ENCODE results near the gene TRAPPC11. TPM values are rescaled to one million over a fixed set of nuclear protein-coding genes. Genes with fewer than 3 reads are reported as not detected.

The TRAPPC11 gene
- total and polyA plus RNA-seq, 2 of the 13 experiments (the other 11 are each of a cell fraction or from before 2014, with no cell fraction given), result 18.0 to 23.2 TPM

DNA sequence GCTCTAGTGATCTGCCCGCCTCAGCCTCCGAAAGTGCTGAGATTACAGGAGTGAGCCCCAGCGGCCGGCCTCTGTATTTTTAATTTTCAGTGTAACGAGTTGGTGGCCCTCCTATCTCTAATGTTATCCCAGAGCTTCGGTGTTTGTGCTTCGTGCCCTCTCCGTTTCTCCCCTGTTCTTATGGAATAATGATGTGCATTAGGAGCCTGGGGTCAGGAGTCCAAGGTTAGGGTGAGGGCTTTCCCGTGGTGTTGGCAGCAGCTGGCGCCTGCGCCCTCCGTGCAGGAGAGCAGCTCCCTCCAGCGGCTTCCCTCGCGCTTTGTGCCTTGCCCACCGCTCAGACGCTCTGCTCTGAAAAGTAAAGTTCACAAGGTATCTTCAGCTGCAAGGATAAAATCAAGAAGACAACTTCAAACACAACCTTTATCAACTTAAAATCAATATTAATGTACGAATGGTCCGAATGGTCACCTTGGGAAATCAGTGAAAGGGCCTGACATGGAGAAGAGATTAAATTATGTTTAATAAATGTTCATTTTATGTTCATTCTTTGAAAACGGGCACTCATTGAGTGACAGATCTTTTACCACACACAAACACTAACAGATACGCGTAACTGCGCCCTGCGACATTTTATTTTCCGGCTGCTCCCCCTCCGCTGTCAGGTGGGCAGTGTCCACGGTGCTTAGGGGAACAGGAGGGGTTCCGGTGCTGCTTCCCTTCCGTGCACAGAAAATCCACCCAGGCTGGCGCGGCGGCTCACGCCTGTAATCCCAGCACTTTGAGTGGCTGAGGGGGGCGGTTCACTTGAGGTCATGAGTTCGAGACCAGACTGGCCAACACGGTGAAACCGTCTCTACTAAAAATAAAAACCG, 62.4 kb downstream of the TRAPPC11 start (continued):
- TF ChIP-seq, protein P1, sequence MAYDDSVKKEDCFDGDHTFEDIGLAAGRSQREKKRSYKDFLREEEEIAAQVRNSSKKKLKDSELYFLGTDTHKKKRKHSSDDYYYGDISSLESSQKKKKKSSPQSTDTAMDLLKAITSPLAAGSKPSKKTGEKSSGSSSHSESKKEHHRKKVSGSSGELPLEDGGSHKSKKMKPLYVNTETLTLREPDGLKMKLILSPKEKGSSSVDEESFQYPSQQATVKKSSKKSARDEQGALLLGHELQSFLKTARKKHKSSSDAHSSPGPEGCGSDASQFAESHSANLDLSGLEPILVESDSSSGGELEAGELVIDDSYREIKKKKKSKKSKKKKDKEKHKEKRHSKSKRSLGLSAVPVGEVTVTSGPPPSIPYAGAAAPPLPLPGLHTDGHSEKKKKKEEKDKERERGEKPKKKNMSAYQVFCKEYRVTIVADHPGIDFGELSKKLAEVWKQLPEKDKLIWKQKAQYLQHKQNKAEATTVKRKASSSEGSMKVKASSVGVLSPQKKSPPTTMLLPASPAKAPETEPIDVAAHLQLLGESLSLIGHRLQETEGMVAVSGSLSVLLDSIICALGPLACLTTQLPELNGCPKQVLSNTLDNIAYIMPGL (CRISPR knock-in tag; IDR thresholded peaks at IDR 0.05; ENCODE audit: borderline replicate concordance in 1 of 2, low read depth in 1 of 2), result peak; percentile 36 to 72; a peak in 2 of 4 replicates
- no peak for TF ChIP-seq ZNF253 (CRISPR knock-in tag; IDR thresholded peaks at IDR 0.05; ENCODE audit: borderline replicate concordance)
- TF ChIP-seq, protein P2, sequence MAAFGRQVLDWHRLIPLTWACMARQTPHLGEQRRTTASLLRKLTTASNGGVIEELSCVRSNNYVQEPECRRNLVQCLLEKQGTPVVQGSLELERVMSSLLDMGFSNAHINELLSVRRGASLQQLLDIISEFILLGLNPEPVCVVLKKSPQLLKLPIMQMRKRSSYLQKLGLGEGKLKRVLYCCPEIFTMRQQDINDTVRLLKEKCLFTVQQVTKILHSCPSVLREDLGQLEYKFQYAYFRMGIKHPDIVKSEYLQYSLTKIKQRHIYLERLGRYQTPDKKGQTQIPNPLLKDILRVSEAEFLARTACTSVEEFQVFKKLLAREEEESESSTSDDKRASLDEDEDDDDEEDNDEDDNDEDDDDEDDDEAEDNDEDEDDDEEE (CRISPR knock-in tag; IDR thresholded peaks at IDR 0.05), result no peak
- no peak for TF ChIP-seq GTF2F1 (IDR thresholded peaks at IDR 0.05; ENCODE audit: low read length)
- no peak for TF ChIP-seq MBNL3 (CRISPR knock-in tag; conservative IDR thresholded peaks at IDR 0.05)
- no peak for TF ChIP-seq SYNCRIP (IDR thresholded peaks at IDR 0.05; ENCODE audit: insufficient read depth, low read depth, low read length)
- no peak for TF ChIP-seq SUZ12 (IDR thresholded peaks at IDR 0.05; ENCODE audit: low read depth, low read length)
- TF ChIP-seq, protein P3, sequence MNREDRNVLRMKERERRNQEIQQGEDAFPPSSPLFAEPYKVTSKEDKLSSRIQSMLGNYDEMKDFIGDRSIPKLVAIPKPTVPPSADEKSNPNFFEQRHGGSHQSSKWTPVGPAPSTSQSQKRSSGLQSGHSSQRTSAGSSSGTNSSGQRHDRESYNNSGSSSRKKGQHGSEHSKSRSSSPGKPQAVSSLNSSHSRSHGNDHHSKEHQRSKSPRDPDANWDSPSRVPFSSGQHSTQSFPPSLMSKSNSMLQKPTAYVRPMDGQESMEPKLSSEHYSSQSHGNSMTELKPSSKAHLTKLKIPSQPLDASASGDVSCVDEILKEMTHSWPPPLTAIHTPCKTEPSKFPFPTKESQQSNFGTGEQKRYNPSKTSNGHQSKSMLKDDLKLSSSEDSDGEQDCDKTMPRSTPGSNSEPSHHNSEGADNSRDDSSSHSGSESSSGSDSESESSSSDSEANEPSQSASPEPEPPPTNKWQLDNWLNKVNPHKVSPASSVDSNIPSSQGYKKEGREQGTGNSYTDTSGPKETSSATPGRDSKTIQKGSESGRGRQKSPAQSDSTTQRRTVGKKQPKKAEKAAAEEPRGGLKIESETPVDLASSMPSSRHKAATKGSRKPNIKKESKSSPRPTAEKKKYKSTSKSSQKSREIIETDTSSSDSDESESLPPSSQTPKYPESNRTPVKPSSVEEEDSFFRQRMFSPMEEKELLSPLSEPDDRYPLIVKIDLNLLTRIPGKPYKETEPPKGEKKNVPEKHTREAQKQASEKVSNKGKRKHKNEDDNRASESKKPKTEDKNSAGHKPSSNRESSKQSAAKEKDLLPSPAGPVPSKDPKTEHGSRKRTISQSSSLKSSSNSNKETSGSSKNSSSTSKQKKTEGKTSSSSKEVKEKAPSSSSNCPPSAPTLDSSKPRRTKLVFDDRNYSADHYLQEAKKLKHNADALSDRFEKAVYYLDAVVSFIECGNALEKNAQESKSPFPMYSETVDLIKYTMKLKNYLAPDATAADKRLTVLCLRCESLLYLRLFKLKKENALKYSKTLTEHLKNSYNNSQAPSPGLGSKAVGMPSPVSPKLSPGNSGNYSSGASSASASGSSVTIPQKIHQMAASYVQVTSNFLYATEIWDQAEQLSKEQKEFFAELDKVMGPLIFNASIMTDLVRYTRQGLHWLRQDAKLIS (CRISPR knock-in tag; IDR thresholded peaks at IDR 0.05), result no peak
- no peak for TF ChIP-seq SNAPC2 (CRISPR knock-in tag; IDR thresholded peaks at IDR 0.05)
- TF ChIP-seq RBM39 (IDR thresholded peaks at IDR 0.05; ENCODE audit: low read depth, low read length, poor library complexity, severe bottlenecking), result no peak
- TF ChIP-seq ELF1 (CRISPR knock-in tag; IDR thresholded peaks at IDR 0.05), result no peak
- no peak for TF ChIP-seq ZNF282 (IDR thresholded peaks at IDR 0.05; ENCODE audit: partially characterized antibody)
- peak; percentile 49; the same call in 1 of the 2 replicates for TF ChIP-seq BRCA1 (CRISPR knock-in tag; IDR thresholded peaks at IDR 0.05)
- TF ChIP-seq ATF7 (IDR thresholded peaks at IDR 0.05), result no peak
- no peak for TF ChIP-seq ATF7 (CRISPR knock-in tag; IDR thresholded peaks at IDR 0.05)
- no peak for TF ChIP-seq THYN1 (CRISPR knock-in tag; IDR thresholded peaks at IDR 0.05; ENCODE audit: borderline replicate concordance, low read depth)
- TF ChIP-seq ZNF382 (CRISPR knock-in tag; IDR thresholded peaks at IDR 0.05; ENCODE audit: borderline replicate concordance), result no peak
- TF ChIP-seq, protein P4, sequence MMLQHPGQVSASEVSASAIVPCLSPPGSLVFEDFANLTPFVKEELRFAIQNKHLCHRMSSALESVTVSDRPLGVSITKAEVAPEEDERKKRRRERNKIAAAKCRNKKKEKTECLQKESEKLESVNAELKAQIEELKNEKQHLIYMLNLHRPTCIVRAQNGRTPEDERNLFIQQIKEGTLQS (CRISPR knock-in tag; IDR thresholded peaks at IDR 0.05), result no peak
- TF ChIP-seq, protein P5, sequence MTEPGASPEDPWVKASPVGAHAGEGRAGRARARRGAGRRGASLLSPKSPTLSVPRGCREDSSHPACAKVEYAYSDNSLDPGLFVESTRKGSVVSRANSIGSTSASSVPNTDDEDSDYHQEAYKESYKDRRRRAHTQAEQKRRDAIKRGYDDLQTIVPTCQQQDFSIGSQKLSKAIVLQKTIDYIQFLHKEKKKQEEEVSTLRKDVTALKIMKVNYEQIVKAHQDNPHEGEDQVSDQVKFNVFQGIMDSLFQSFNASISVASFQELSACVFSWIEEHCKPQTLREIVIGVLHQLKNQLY (CRISPR knock-in tag; IDR thresholded peaks at IDR 0.05), result peak; percentile 38; the same call in 1 of the 2 replicates
